Activated CD8-positive, alpha-beta T cell treated with anti-CD3 and anti-CD28 coated beads for 36 hours (primary cell): Measurements from ENCODE around the gene SLC25A33. TPM values are rescaled to one million over a fixed set of nuclear protein-coding genes. Genes with fewer than 3 reads are reported as not detected.

ENCODE experiments used
- ATAC-seq: fragments of 200-7000 bp; cut with Tn5 transposase; one replicate; pipeline ENCODE4 v1.10.0; 2021; ENCODE audit warnings: mild to moderate bottlenecking, moderate library complexity
- CTCF ChIA-PET: fragments of 350-600 bp; sonication (Branson Sonifier 250); formaldehyde crosslinking; loops from one replicate; lab custom pipeline; 2021; ENCODE audit warnings: antibody characterized with exemption; lab: Charles Lee
- POLR2A ChIA-PET: fragments of 350-600 bp; sonication (Branson Sonifier 250); formaldehyde crosslinking; loops from one replicate; lab custom pipeline; 2021; ENCODE audit warnings: antibody characterized with exemption; lab: Charles Lee
- DNase-seq: peaks from one replicate; pipeline ENCODE4 v3.0.0-alpha.2; 2020
- H3K27ac Mint-ChIP-seq: one replicate; pipeline ENCODE4 v1.8.0; 2021; ENCODE audit warnings: mild to moderate bottlenecking, mixed read lengths
- H3K27me3 Mint-ChIP-seq: one replicate; pipeline ENCODE4 v1.8.0; 2021; ENCODE audit warnings: mixed read lengths
- H3K36me3 Mint-ChIP-seq: one replicate; pipeline ENCODE4 v1.8.0; 2021; ENCODE audit warnings: low read depth, mixed read lengths
- H3K4me1 Mint-ChIP-seq: one replicate; pipeline ENCODE4 v1.8.0; 2021; ENCODE audit warnings: low read depth, mixed read lengths
- H3K4me3 Mint-ChIP-seq: one replicate; pipeline ENCODE4 v1.8.0; 2021; ENCODE audit warnings: mild to moderate bottlenecking, moderate library complexity, mixed read lengths
- H3K9me3 Mint-ChIP-seq: one replicate; pipeline ENCODE4 v1.8.0; 2021; ENCODE audit warnings: mixed read lengths
- CTCF ChIP-seq: fragments of 200-600 bp; IDR thresholded peaks from one replicate; pipeline ENCODE4 v1.8.0; 2022; ENCODE audit warnings: antibody characterized with exemption, mild to moderate bottlenecking
- intact Hi-C: fragments of 100-400 bp; cut with micrococcal nuclease; formaldehyde crosslinking; loops from one replicate; pipeline ENCODE4 v1.10.0; 2022
- total RNA-seq, 2 experiments: library from RNA; stranded (reverse); gene quantifications; one replicate each; pipeline ENCODE4 v1.2.3, GENCODE V29; 2021

SLC25A33 gene
- total RNA-seq, 2 experiments from 2014 or later: 5.7 to 5.9 TPM

- DNase-seq (no peak), ATAC-seq (no peak)
- no peaks in the 10 kb centered on the region for H3K4me1 Mint-ChIP-seq
- intact Hi-C loops: no loop called here
- H3K36me3 Mint-ChIP-seq: peaks cover 11% of the 10 kb centered on the region
- ChIA-PET POLR2A (interaction anchor here (1.2 kb wide), 1 partner anchor 20 kb away, joined by 3 read pairs; no protein-coding TSS in a partner anchor), CTCF (interaction anchor here (0.6 to 1.2 kb wide), 2 partner anchors 13 to 14 kb away, joined by 3 to 4 read pairs; no protein-coding TSS in a partner anchor)
- no peaks in the 10 kb centered on the region for H3K27me3 Mint-ChIP-seq
- no peak overlapping the region for H3K4me3 Mint-ChIP-seq
- no peak overlapping the region for H3K27ac Mint-ChIP-seq
- no peaks in the 10 kb centered on the region for H3K9me3 Mint-ChIP-seq
- no peak for TF ChIP-seq CTCF
Observed at GRCh38 chr1:9612871-9613624, 73.8 kb downstream of the SLC25A33 start.

- H3K4me3 Mint-ChIP-seq: no peak overlapping the region
- no peaks in the 10 kb centered on the region for H3K4me1 Mint-ChIP-seq
- no peak for TF ChIP-seq CTCF
- intact Hi-C loops: no loop called here
- DNase-seq (no peak), ATAC-seq (no peak)
- H3K9me3 Mint-ChIP-seq: no peaks in the 10 kb centered on the region
- CTCF ChIA-PET: interaction anchor here (1.2 to 2.7 kb wide), 2 partner anchors 13 to 26 kb away, joined by 4 to 5 read pairs; no protein-coding TSS in a partner anchor
- POLR2A ChIA-PET: no interaction called here
- no peak overlapping the region for H3K27ac Mint-ChIP-seq
- no peaks in the 10 kb centered on the region for H3K27me3 Mint-ChIP-seq
- H3K36me3 Mint-ChIP-seq: peaks cover 11% of the 10 kb centered on the region
Observed at GRCh38 chr1:9613625-9614299, 74.5 kb downstream of the SLC25A33 start.

- TF ChIP-seq CTCF: peak; percentile 70
- Mint-ChIP-seq H3K27me3 (peaks cover 6% of the 10 kb centered on the region), H3K27ac (no peak overlapping the region), H3K36me3 (peaks cover 11% of the 10 kb centered on the region), H3K9me3 (no peaks in the 10 kb centered on the region), H3K4me1 (no peaks in the 10 kb centered on the region), H3K4me3 (no peak overlapping the region)
- intact Hi-C loops: no loop called here
- peak; percentile 71 for DNase-seq
- ChIA-PET POLR2A (interaction anchor here (0.8 to 2.1 kb wide), 4 partner anchors 17 to 112 kb away, joined by 3 to 6 read pairs (median 4); no protein-coding TSS in a partner anchor), CTCF (interaction anchor here (0.6 to 2.8 kb wide), 36 partner anchors 9 to 474 kb away, joined by 3 to 20 read pairs (median 3); no protein-coding TSS in a partner anchor)
- peak; percentile 93 for ATAC-seq
Observed at GRCh38 chr1:9615316-9616063, 76.2 kb downstream of the SLC25A33 start.

- POLR2A ChIA-PET: interaction anchor here (0.9 kb wide), 1 partner anchor 44 kb away, joined by 3 read pairs; no protein-coding TSS in a partner anchor
- no peak for DNase-seq
Observed at GRCh38 chr1:9618909-9619679, 79.8 kb downstream of the SLC25A33 start.

More at GRCh38 chr1:9618909-9619679, 79.8 kb downstream of the SLC25A33 start:
- Mint-ChIP-seq H3K27me3 (peaks cover 6% of the 10 kb centered on the region), H3K27ac (no peak overlapping the region), H3K4me1 (no peaks in the 10 kb centered on the region), H3K9me3 (no peaks in the 10 kb centered on the region), H3K36me3 (no peaks in the 10 kb centered on the region), H3K4me3 (no peak overlapping the region)
- no peak for TF ChIP-seq CTCF
- CTCF ChIA-PET: interaction anchor here (1.1 kb wide), 2 partner anchors 8 to 45 kb away, joined by 3 read pairs; no protein-coding TSS in a partner anchor
- intact Hi-C loops: no loop called here
- ATAC-seq: no peak
